CD4-positive, alpha-beta T cell treated with Interleukin-2 at 100 ng/mL for 4 hours (primary cell): ENCODE data around the gene PTPRN2.
"Not testable (repeated sequence)": the region's sequence is repeated elsewhere in the genome, so short reads cannot be mapped to it uniquely, and the experiment has no call there.

Experiments
- DNase-seq: peaks from one replicate; pipeline ENCODE4 v3.0.0-alpha.2; 2020; ENCODE audit warnings: low spot score

Gene PTPRN2

DNA sequence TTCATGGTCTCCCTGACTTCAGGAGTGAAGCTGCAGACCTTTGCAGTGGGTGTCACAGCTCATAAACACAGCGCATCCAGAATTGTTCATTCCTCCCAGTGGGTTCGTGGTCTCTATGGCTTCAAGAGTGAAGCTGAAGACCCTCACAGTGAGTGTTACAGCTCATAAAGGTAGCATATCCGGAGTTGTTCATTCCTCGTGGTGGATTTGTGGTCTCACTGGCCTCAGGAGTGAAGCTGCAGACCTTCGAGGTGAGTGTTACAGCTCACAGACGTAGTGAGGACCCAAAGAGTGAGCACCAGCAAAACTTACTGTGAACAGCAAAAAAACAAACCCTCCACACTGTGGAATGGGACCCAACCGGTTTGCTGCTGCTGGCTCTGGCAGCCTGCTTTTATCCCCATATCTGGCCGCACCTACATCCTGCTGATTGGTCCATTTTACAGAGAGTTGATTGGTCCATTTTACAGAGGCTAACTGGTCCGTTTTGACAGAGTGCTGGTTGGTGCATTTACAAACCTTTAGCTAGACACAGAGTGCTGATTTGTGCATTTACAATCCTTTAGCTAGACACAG lies 308.8 kb downstream of the PTPRN2 start:
- no peak for DNase-seq

DNA sequence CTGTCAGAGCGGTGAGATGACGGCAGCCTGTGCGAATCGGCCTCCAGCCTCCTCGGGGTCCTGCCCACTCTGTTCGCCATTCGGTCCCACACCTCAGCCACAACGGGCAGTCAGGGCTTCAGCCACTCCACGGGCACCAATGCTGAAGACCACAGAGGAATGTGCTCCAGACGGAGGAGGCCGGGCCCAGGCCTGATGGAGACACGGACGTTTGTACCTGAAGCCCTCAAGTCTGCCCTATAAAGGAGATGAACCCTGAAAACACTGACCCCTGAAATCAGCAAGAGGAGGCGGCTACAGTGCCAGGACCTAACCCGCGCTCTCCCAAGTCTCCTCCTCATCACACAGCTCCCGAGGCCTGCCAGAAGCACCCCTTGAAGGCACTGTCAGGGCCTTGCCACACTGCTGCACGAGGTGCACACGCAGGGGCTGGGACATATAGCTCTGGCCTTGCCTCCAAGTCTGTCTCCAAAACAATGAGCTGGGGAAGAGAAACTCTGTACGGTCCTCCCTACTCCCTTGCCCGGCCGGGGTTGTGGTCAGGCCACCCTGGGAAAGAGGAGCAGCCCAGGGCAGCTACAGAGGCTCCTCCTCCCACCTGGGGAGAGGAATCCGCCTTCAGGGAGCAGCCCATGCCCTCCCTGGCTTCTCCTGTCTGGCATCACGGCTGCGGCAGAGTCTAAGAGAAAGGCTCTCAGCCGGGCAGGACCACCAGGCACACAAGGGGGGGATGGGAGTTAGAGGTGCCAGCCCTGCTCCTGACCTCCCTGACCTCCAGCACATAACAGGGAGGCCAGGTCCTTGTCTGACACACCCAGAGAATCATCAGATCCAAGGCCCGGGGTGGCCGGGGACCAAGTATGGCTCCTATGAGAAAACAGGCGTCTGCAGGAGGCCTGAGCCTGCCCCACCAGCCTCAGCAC lies 310.1 kb downstream of the PTPRN2 start:
- no peak for DNase-seq

- DNase-seq, result no peak
Observed at GRCh38 chr7:158276414-158277218, 311.0 kb downstream of the PTPRN2 start.

- DNase-seq, result no peak
Observed at GRCh38 chr7:158275711-158276413, 311.8 kb downstream of the PTPRN2 start.

GRCh38 chr7:158274996-158275395 lies 312.6 kb downstream of the PTPRN2 start:
- no peak for DNase-seq

DNA sequence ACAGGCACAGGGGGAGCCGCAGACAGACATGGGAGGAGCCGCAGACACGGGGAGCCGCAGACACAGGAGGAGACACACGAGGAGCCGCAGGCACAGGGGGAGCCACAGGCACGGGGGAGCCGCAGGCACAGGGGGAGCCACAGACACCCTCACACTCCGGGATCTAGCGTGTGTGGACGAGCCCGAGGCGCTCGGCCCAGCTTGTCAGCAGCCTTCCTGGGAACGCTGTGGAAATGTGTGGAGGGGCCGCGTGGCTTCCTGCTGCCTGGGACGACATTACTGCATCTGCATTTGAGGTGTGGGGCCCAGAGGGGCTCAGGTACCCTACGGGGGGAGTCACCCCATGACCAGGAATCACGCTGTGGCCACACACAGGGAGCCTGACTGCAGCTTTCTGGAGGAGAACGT lies 313.2 kb downstream of the PTPRN2 start:
- DNase-seq, result no peak

GRCh38 chr7:158273756-158274342 lies 313.8 kb downstream of the PTPRN2 start:
- not testable (repeated sequence) for DNase-seq

GRCh38 chr7:158273138-158273651 lies 314.4 kb downstream of the PTPRN2 start:
- no peak for DNase-seq

- DNase-seq, result no peak
Observed at GRCh38 chr7:158272509-158273137, 315.0 kb downstream of the PTPRN2 start.

- no peak for DNase-seq
Observed at GRCh38 chr7:158272091-158272490, 315.5 kb downstream of the PTPRN2 start.

DNA sequence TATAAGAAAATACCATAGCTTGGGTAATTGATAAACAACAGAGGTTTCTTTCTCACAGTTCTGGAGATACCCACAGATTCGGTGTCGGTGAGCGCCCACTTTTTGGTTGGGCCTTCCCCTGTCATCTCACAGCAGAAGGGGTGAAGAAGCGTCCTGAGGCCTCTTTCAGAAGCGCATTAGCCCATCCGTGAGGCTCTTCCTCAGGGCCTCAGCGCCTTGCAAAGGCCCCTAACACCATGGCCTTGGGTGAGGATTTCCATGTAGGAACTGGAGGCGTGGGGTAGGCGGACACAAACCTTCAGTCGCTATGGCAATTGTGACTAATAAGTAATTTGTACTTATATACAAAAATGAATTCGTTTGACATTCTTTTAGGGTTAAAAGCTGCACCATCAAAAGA lies 316.0 kb downstream of the PTPRN2 start:
- no peak for DNase-seq

DNA sequence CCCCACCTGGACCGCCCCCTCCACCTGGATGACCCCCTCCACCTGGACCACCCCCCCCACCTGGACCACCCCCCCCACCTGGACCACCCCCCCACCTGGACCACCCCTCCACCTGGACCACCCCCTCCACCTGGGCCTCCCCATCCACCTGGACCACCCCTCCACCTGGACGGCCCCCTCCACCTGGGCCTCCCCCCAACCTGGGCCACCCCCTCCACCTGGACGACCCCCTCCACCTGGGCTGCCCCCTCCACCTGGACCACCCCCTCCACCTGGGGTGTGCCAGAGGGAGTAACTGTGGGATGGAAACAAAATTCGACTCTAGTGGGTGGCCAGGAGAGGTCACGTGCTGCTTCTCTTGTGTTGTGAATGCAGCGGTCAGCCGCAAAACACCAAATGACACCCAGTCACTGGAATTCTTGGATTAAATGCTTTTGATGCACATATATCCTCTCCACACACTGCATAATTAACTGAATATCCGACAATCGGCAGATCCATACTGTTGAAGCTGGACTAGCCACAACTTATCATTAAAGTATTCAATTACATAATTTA lies 316.7 kb downstream of the PTPRN2 start:
- no peak for DNase-seq

GRCh38 chr7:158270106-158270775 lies 317.4 kb downstream of the PTPRN2 start:
- DNase-seq, result no peak

GRCh38 chr7:158268816-158269535 lies 318.6 kb downstream of the PTPRN2 start:
- no peak for DNase-seq

DNA sequence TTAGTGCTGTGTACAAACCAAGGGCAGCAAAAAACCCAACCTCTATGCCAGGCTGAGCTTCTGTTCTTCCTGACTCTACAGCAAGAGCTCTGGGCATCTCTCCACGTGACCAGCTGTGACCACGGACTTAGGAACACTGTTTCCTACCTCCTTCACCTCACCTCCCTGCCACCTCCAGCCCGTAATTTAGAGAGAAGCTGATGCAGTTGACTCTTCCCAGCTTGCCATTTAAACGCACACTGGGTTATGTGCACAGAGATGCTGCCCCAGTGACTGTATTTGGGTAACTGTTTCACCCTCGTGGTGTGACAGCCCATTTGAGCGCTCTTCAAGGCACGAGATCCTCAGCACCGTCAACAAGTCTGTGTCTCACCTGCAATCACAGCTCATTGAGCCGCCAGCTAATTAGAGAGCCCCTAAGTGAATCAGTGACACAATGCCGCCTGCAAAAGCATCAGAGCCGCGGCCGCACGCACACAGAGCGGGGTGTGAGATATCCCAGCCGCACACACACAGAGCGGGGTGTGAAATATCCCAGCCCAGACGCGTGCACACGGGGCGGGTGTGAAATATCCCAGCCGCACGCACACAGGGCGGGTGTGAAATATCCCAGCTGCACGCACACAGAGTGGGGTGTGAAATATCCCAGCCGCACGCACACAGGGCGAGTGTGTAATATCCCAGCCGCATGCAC lies 319.7 kb downstream of the PTPRN2 start:
- no peak for DNase-seq

- DNase-seq, result no peak
Observed at GRCh38 chr7:158266817-158267741, 320.5 kb downstream of the PTPRN2 start.

- DNase-seq, result no peak
Observed at GRCh38 chr7:158266426-158266816, 321.2 kb downstream of the PTPRN2 start.

DNA sequence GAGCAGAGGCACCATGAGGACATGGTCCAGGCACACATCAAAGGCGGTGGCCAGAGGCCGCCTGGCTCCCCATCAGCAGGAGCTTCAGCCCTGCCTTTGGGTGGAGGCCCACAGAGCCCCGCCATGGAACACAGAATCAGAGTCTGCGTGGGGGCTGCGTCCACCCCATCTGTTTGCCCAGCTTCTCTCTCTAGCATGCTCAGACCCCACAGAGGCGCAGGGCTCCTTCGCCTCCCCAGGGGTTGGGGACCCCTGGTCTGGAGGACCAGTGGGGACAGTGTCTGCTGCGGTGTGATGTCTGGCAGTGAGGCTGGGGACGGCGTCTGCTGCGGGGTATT lies 321.9 kb downstream of the PTPRN2 start:
- no peak for DNase-seq
